HL-60 (cell line): ENCODE data around the gene ARL8A.

Source experiments
- DNase-seq, 2 experiments: peaks; one replicate each; pipeline ENCODE4 v3.0.0-alpha.2; 2010 to 2020; ENCODE audit warnings: low read depth in 1 of 2, low spot score in 1 of 2
- H3K27ac ChIP-seq: fragments of 250-450 bp; sonication (Bioruptor Pico); replicated peaks from 2 replicates; pipeline ENCODE4 v1.5.1; 2020; ENCODE audit warnings: mild to moderate bottlenecking, moderate library complexity
- H3K27me3 ChIP-seq: fragments of 250-450 bp; sonication (Bioruptor Pico); 2 replicates; pipeline ENCODE4 v1.5.1; 2021; ENCODE audit warnings: mild to moderate bottlenecking, moderate library complexity; ENCODE audit not compliant: insufficient read depth, poor library complexity, severe bottlenecking
- H3K4me3 ChIP-seq: replicated peaks from 2 replicates; pipeline ENCODE4 v1.5.1; 2011; ENCODE audit warnings: mild to moderate bottlenecking, control low read depth, low read length; ENCODE audit not compliant: insufficient read depth
- GABPA ChIP-seq: IDR thresholded peaks from 2 replicates; pipeline ENCODE4 v1.6.1; 2012; ENCODE audit warnings: low read depth
- POLR2AphosphoS5 ChIP-seq: IDR thresholded peaks from 2 replicates; pipeline ENCODE4 v1.6.1; 2012; ENCODE audit warnings: low read depth
- SPI1 ChIP-seq: IDR thresholded peaks from 2 replicates; pipeline ENCODE4 v1.6.1; 2012; ENCODE audit warnings: low read depth, mild to moderate bottlenecking, borderline replicate concordance
- TF ChIP-seq, protein P1 (sequence below): IDR thresholded peaks from 2 replicates; pipeline ENCODE4 v1.6.1; 2012; ENCODE audit warnings: low read depth; ENCODE audit not compliant: insufficient replicate concordance
- TF ChIP-seq, protein P2 (sequence below): IDR thresholded peaks from one replicate; pipeline ENCODE4 v1.5.1; 2011; ENCODE audit warnings: low read length, control low read depth, inconsistent platforms; ENCODE audit not compliant: insufficient read depth

The ARL8A gene

GRCh38 chr1:202110977-202111376 is 33.6 kb downstream of the ARL8A start:
- Histone ChIP-seq H3K27ac (no peak overlapping the region), H3K4me3 (no peak overlapping the region), H3K27me3 (no peaks in the 10 kb centered on the region)
- DNase-seq: no peak
- TF ChIP-seq GABPA (no peak), SPI1 (no peak), POLR2AphosphoS5 (no peak)
- TF ChIP-seq, protein P1, sequence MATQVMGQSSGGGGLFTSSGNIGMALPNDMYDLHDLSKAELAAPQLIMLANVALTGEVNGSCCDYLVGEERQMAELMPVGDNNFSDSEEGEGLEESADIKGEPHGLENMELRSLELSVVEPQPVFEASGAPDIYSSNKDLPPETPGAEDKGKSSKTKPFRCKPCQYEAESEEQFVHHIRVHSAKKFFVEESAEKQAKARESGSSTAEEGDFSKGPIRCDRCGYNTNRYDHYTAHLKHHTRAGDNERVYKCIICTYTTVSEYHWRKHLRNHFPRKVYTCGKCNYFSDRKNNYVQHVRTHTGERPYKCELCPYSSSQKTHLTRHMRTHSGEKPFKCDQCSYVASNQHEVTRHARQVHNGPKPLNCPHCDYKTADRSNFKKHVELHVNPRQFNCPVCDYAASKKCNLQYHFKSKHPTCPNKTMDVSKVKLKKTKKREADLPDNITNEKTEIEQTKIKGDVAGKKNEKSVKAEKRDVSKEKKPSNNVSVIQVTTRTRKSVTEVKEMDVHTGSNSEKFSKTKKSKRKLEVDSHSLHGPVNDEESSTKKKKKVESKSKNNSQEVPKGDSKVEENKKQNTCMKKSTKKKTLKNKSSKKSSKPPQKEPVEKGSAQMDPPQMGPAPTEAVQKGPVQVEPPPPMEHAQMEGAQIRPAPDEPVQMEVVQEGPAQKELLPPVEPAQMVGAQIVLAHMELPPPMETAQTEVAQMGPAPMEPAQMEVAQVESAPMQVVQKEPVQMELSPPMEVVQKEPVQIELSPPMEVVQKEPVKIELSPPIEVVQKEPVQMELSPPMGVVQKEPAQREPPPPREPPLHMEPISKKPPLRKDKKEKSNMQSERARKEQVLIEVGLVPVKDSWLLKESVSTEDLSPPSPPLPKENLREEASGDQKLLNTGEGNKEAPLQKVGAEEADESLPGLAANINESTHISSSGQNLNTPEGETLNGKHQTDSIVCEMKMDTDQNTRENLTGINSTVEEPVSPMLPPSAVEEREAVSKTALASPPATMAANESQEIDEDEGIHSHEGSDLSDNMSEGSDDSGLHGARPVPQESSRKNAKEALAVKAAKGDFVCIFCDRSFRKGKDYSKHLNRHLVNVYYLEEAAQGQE: no peak
- TF ChIP-seq, protein P2, sequence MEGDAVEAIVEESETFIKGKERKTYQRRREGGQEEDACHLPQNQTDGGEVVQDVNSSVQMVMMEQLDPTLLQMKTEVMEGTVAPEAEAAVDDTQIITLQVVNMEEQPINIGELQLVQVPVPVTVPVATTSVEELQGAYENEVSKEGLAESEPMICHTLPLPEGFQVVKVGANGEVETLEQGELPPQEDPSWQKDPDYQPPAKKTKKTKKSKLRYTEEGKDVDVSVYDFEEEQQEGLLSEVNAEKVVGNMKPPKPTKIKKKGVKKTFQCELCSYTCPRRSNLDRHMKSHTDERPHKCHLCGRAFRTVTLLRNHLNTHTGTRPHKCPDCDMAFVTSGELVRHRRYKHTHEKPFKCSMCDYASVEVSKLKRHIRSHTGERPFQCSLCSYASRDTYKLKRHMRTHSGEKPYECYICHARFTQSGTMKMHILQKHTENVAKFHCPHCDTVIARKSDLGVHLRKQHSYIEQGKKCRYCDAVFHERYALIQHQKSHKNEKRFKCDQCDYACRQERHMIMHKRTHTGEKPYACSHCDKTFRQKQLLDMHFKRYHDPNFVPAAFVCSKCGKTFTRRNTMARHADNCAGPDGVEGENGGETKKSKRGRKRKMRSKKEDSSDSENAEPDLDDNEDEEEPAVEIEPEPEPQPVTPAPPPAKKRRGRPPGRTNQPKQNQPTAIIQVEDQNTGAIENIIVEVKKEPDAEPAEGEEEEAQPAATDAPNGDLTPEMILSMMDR: no peak

DNA sequence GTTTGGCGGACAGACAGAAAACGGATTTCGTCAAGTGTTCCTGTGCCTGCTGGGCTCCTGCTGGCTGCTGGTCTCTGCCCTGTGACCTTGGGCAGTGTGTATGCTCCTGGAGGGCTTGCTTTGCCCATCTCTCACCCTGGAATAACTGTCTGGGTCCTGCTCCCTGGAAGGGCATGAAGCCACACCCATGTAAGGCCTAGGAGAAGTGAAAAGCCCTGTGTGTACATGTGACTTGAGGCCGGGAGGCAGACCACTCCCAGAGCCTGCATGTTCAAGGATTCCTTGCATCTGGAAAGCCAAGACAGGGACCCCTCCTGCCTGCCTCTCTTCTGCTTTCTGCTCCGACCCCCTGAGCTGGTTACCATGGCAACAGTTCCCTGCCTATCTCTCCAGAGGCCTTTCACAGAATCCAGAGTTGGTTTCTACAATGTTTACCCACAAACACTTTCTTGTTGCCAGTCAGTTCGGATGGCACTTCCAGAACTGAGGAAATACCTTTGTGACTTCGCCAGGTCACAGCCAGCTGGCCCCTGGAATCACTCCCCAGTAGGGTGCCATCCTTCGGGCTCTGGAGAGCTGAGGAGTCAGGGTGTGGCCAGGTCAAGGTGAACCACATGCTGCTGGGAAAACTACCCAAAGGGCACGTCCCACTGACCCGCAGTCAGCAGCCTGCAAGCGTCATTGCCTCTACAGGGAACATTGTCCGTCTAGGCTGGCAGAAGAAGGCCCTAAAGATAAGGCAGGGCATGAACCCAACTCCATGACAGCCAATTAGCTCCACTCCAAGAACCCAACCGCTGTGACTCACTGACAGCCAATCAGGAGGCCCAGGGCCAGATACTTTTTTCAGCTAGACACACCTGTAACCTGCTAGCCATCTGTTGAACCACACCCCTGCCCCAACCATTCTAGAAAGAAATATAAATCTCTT is 36.5 kb downstream of the ARL8A start:
- Histone ChIP-seq H3K27ac (no peak overlapping the region), H3K27me3 (no peaks in the 10 kb centered on the region), H3K4me3 (no peak overlapping the region)
- no peak for DNase-seq
- TF ChIP-seq GABPA: no peak
- TF ChIP-seq, protein P2: no peak
- no peak for TF ChIP-seq POLR2AphosphoS5
- no peak for TF ChIP-seq SPI1
- TF ChIP-seq, protein P1: no peak

GRCh38 chr1:202107321-202107761 is 37.2 kb downstream of the ARL8A start:
- Histone ChIP-seq H3K27me3 (no peaks in the 10 kb centered on the region), H3K4me3 (no peak overlapping the region), H3K27ac (no peak overlapping the region)
- TF ChIP-seq GABPA (no peak), SPI1 (no peak), POLR2AphosphoS5 (no peak)
- TF ChIP-seq, protein P2: no peak
- TF ChIP-seq, protein P1: no peak
- no peak for DNase-seq
